K562 (cell line): Measurements from ENCODE around the gene FAM117B. TPM values are rescaled to one million over a fixed set of nuclear protein-coding genes. Genes with fewer than 3 reads are reported as not detected.
A peak's percentile ranks its signal among the peaks of the same experiment; 100 is the strongest.

Experiments
- ATAC-seq: fragments of 200-7000 bp; cut with Tn5 transposase; 3 replicates; pipeline ENCODE4 v1.9.1; 2020; ENCODE audit warnings: moderate library complexity
- BruUV-seq: library from RNA; stranded (reverse); fragments of 400-500 nt; replicated peaks from 2 replicates; lab custom pipeline; 2021; lab: Mats Ljungman, UMichigan
- CTCF ChIA-PET: fragments of 300-600 bp; formaldehyde crosslinking; extraction: SDS; loops from one replicate; lab custom pipeline; 2021; ENCODE audit warnings: low intra/inter-chr PET ratio; lab: Yijun Ruan, JAX
- POLR2A ChIA-PET: fragments of 300-600, 350-650 bp; sonication (Branson Sonifier 250); formaldehyde crosslinking; extraction: SDS; loops from one replicate; lab custom pipeline; 2021; ENCODE audit warnings: antibody characterized with exemption, inconsistent platforms; lab: Yijun Ruan, JAX
- DNase-seq, 4 experiments: peaks; one replicate each; pipeline versions ENCODE4 v3.0.0 to v3.0.0-alpha.2; 2011 to 2018; ENCODE audit warnings: low spot score in 3 of 4, mixed read lengths in 3 of 4; ENCODE audit errors: extremely low read depth in 1 of 4
- FAIRE-seq: peaks from 2 replicates; lab custom pipeline; 2011; peaks lifted over from hg19 to GRCh38; lab: Jason Lieb, UNC
- H2AFZ ChIP-seq: 2 replicates; pipeline ENCODE4 v1.6.0; 2011; ENCODE audit warnings: low read depth, low read length, control low read depth, inconsistent platforms
- H3K27ac ChIP-seq: fragments of 200-600 bp; 3 replicates; pipeline ENCODE4 v1.8.0; 2011; ENCODE audit warnings: low read depth, mild to moderate bottlenecking, control low read depth, inconsistent platforms, low read length, moderate library complexity, mixed read lengths; ENCODE audit errors: extremely low read depth
- H3K27me3 ChIP-seq, 2 experiments: fragments of 300-600 bp in 1 of 2; 2 replicates in 1 of 2; 3 replicates in 1 of 2; pipeline versions ENCODE4 v1.6.0 to v1.8.0; 2011; ENCODE audit warnings: inconsistent platforms in 2 of 2, low read length in 2 of 2, mild to moderate bottlenecking in 1 of 2, mixed read lengths in 1 of 2, moderate library complexity in 1 of 2; ENCODE audit not compliant: control insufficient read depth in 2 of 2, insufficient read depth in 2 of 2
- H3K36me3 ChIP-seq: fragments of 300-600 bp; 3 replicates; pipeline ENCODE4 v1.8.0; 2011; ENCODE audit warnings: mild to moderate bottlenecking, low read length, inconsistent platforms; ENCODE audit not compliant: control insufficient read depth, insufficient read depth
- H3K4me1 ChIP-seq, 2 experiments: fragments of 200-600 bp in 1 of 2; replicated peaks in 1 of 2; 2 replicates in 1 of 2; 3 replicates in 1 of 2; pipeline versions ENCODE4 v1.5.1 to v1.8.0; 2011; ENCODE audit warnings: inconsistent platforms in 2 of 2, low read length in 2 of 2, mild to moderate bottlenecking in 1 of 2, mixed read lengths in 1 of 2, moderate library complexity in 1 of 2; ENCODE audit not compliant: control insufficient read depth in 2 of 2, insufficient read depth in 2 of 2
- H3K4me2 ChIP-seq: 2 replicates; pipeline ENCODE4 v1.6.1; 2011; ENCODE audit warnings: low read length, control low read depth, inconsistent platforms, mixed read lengths; ENCODE audit not compliant: insufficient read depth
- H3K4me3 ChIP-seq: fragments of 200-600 bp; sonication (generic), shearing (Covaris generic); 2 replicates; pipeline ENCODE4 v1.5.1; 2016; ENCODE audit warnings: control low read depth, inconsistent platforms
- H3K79me2 ChIP-seq: fragments of 200-600 bp; 3 replicates; pipeline ENCODE4 v1.8.0; 2011; ENCODE audit warnings: low read length, inconsistent platforms; ENCODE audit not compliant: control insufficient read depth, insufficient read depth
- H3K9ac ChIP-seq, 2 experiments: 2 replicates each; pipeline versions ENCODE4 v1.6.0 to v1.6.1; 2011; ENCODE audit warnings: low read depth in 2 of 2, low read length in 2 of 2, control low read depth in 1 of 2, inconsistent platforms in 1 of 2, mild to moderate bottlenecking in 1 of 2, mixed read lengths in 1 of 2; ENCODE audit not compliant: insufficient read depth in 1 of 2
- H3K9me1 ChIP-seq: one replicate; pipeline ENCODE4 v1.6.0; 2011; ENCODE audit warnings: inconsistent platforms, mild to moderate bottlenecking, low read length, moderate library complexity; ENCODE audit not compliant: control insufficient read depth, insufficient read depth
- H3K9me3 ChIP-seq: replicated peaks from 2 replicates; pipeline ENCODE4 v1.5.1; 2011; ENCODE audit warnings: low read depth, low read length, inconsistent platforms; ENCODE audit not compliant: control insufficient read depth, insufficient read depth
- H4K20me1 ChIP-seq: replicated peaks from 2 replicates; pipeline ENCODE4 v1.6.1; 2011; ENCODE audit warnings: low read length, inconsistent platforms, mixed read lengths; ENCODE audit not compliant: control insufficient read depth, insufficient read depth
- ARHGAP35 ChIP-seq: fragments of 450-650 bp; IDR thresholded peaks from 2 replicates; pipeline ENCODE4 v1.6.1; 2018; ENCODE audit not compliant: partially characterized antibody
- BHLHE40 ChIP-seq: IDR thresholded peaks from 2 replicates; pipeline ENCODE4 v1.6.1; 2011; ENCODE audit warnings: low read length, improper control_type of control experiment
- WGBS: fragments of 100-300 bp; shearing (Covaris generic); methylation state at CpG from one replicate; pipeline ENCODE4 v1.1.6; 2016; ENCODE audit warnings: low coverage, mixed read lengths; ENCODE audit not compliant: insufficient coverage; ENCODE audit errors: missing lambda C conversion rate; 5-methylcytosine and 5-hydroxymethylcytosine counted together
- in situ Hi-C: fragments of 300-500 bp; cut with MboI; formaldehyde crosslinking; loops from 4 replicates; pipeline ENCODE4 v1.15.0; 2018; ENCODE audit warnings: inconsistent platforms, mixed read lengths
- intact Hi-C: fragments of 100-400 bp; cut with micrococcal nuclease; formaldehyde crosslinking; loops from 2 replicates; pipeline ENCODE4 v1.14.2; 2022
- polyA plus RNA-seq, 8 experiments: library from polyadenylated mRNA; depleted of rRNA in 4 of 8; stranded (reverse) in 5 of 8; unstranded in 3 of 8; fragments of >200 nt; fragmentation: Nextera tagmentation in 2 of 8; fragmentation: Illumina TruSeq in 1 of 8; extraction: Ambion mirVana in 2 of 8; extraction: Trizol in 1 of 8; gene quantifications; 2 replicates each; pipeline versions ENCODE4 v1.2.1 to v1.2.3, GENCODE V29; 2011 to 2014; ENCODE audit warnings: inconsistent platforms in 1 of 8, missing spikeins in 1 of 8
- total RNA-seq, 7 experiments: library from RNA; depleted of rRNA in 6 of 7; stranded (reverse); fragments of >200 nt in 6 of 7; fragmentation: Illumina TruSeq in 2 of 7; extraction: Trizol in 2 of 7; gene quantifications; 2 replicates each; pipeline versions ENCODE4 v1.2.1 to v1.2.3, GENCODE V29; 2011 to 2021; ENCODE audit warnings: low replicate concordance in 1 of 7
- TF ChIP-seq, protein P1 (sequence below): sonication (generic); formaldehyde crosslinking; IDR thresholded peaks from 2 replicates; pipeline ENCODE4 v1.8.1; 2023; ENCODE audit warnings: mild to moderate bottlenecking, missing genetic modification reagents
- TF ChIP-seq, protein P2 (sequence below): sonication (generic); IDR thresholded peaks from 2 replicates; pipeline ENCODE4 v1.6.1; 2016

FAM117B gene
- total and polyA plus RNA-seq, 9 of the 15 experiments (the other 6 are each of a cell fraction or from before 2014, with no cell fraction given) = 1.6 to 5.2 (median 2.6) TPM

DNA sequence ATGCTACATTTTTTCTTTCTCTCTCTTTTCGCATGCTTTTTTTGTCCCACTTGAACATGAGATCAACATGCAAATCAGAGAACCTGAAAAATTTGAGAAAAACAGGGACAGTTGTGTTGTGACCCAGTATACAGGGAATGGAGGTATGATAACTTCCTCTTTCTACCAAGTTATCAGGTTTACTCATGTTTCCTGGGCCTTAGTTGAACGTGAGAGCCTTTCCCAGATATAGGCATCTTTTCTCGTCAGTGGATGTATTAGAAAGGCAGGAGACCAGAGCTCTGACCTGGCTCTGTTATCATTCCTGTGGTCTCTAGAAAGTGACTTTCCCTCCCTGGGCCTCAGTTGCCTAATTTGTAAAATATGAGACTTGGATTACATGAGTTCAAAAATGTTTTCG, 30.1 kb upstream of the FAM117B start:
- H3K36me3 ChIP-seq = no peaks in the 10 kb centered on the region
- no peak for DNase-seq
- H4K20me1 ChIP-seq = no peaks in the 10 kb centered on the region
- ATAC-seq = no peak
- H3K9me1 ChIP-seq = no peaks in the 10 kb centered on the region
- H3K79me2 ChIP-seq = no peaks in the 10 kb centered on the region
- intact Hi-C loops (no loop called here), in situ Hi-C loops (no loop called here)
- no peak overlapping the region for H3K4me2 ChIP-seq
- ChIA-PET CTCF (no interaction called here), POLR2A (no interaction called here)
- no peaks in the 10 kb centered on the region for H3K27me3 ChIP-seq
- BruUV-seq = no TSS peak
- no peaks in the 10 kb centered on the region for H3K9me3 ChIP-seq
- H3K4me1 ChIP-seq = peaks cover 0 to 3% of the 10 kb centered on the region in 2 experiments; a peak in 1 of 5 replicates
- WGBS = 39% methylated on average over 4 of the region's 4 CpGs
- H3K9ac ChIP-seq = no peak overlapping the region
- FAIRE-seq = no peak
- peak overlapping the region; percentile 44 for H2AFZ ChIP-seq
- TF ChIP-seq, protein P1, sequence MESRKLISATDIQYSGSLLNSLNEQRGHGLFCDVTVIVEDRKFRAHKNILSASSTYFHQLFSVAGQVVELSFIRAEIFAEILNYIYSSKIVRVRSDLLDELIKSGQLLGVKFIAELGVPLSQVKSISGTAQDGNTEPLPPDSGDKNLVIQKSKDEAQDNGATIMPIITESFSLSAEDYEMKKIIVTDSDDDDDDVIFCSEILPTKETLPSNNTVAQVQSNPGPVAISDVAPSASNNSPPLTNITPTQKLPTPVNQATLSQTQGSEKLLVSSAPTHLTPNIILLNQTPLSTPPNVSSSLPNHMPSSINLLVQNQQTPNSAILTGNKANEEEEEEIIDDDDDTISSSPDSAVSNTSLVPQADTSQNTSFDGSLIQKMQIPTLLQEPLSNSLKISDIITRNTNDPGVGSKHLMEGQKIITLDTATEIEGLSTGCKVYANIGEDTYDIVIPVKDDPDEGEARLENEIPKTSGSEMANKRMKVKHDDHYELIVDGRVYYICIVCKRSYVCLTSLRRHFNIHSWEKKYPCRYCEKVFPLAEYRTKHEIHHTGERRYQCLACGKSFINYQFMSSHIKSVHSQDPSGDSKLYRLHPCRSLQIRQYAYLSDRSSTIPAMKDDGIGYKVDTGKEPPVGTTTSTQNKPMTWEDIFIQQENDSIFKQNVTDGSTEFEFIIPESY = 0 out of 2 replicates have a peak, but pooled peaks have one; percentile 57
- TF ChIP-seq ARHGAP35 = no peak
- TF ChIP-seq, protein P2, sequence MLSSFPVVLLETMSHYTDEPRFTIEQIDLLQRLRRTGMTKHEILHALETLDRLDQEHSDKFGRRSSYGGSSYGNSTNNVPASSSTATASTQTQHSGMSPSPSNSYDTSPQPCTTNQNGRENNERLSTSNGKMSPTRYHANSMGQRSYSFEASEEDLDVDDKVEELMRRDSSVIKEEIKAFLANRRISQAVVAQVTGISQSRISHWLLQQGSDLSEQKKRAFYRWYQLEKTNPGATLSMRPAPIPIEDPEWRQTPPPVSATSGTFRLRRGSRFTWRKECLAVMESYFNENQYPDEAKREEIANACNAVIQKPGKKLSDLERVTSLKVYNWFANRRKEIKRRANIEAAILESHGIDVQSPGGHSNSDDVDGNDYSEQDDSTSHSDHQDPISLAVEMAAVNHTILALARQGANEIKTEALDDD = peak; percentile 58; the same call in 1 of the 2 replicates
- TF ChIP-seq BHLHE40 = peak; percentile 60
- H3K4me3 ChIP-seq = no peak overlapping the region
- no peak overlapping the region for H3K27ac ChIP-seq
